Cerebellar nuclear complex (tissue), 1 donor: ENCODE data around the gene MYL3.
A peak's percentile ranks its signal among the peaks of the same experiment; 100 is the strongest.

Experiments
- DNase-seq, 2 experiments: peaks; one replicate each; lab custom pipeline; 2025; lab: John Stamatoyannopoulos, UW

The MYL3 gene

GRCh38 chr3:46899151-46900006, 36.1 kb upstream of the MYL3 start:
- no peak for DNase-seq

- no peak for DNase-seq
These were observed 35.3 kb upstream of the MYL3 start for GRCh38 chr3:46898321-46899150.

DNA sequence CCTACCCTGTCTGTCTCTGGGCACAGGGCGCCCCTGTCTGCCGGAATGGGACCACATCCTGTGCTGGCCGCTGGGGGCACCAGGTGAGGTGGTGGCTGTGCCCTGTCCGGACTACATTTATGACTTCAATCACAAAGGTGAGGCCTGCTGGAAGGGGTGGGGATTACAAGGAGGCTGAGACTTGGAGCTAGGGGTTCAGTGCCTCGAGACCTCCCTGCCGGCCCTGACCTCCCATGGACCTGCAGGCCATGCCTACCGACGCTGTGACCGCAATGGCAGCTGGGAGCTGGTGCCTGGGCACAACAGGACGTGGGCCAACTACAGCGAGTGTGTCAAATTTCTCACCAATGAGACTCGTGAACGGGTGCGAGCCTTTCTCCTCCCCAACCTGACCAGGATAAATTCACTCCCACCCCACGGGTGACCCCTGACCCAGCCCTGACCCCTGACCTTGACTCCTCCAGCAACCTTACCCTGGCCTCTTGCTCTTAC, 34.6 kb upstream of the MYL3 start:
- no peak for DNase-seq

DNA sequence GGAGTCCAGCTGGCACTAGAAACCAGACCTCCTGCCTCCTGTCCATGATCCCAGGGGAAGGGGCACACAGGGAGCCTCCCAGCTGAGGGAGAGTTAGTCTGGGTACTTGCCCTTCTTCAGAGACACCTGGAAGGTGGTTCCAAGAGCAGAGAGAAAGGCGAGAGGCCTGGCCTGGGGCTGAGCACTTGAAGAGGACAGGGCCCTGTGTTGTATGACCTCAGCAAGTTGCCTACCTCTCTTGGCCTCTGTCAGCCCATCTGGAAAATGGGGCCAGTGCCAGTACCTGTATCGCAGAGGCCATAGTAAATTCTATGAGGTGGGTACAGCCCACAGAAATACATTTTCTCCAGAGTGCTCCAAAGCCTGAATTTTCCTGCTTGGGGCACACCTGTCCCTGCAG, 33.8 kb upstream of the MYL3 start:
- DNase-seq, result no peak

DNA sequence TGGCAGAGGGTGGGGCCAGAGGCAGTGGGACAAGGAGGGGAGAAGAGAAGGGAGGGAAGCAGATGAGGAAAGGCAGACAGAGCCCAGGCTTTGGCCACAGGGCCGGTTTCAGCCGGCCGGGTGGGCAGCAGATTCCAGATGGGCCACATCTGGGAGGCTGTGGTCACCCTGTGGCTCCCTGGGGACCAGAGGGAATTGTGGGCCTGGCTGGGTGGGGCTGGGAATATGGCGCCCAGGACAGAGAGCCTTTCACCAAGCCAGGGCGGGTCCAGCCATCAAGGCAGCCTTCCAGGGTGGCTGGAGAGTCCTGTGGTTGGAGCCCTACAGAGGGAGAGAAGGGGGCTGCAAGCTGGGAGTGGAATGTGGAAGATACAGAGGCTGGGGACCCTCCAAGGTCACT, 33.1 kb upstream of the MYL3 start:
- DNase-seq, result no peak

- no peak for DNase-seq
These were observed 32.5 kb upstream of the MYL3 start for GRCh38 chr3:46895761-46896160.

- DNase-seq, result no peak
These were observed 32.0 kb upstream of the MYL3 start for GRCh38 chr3:46895204-46895660.

- no peak for DNase-seq
These were observed 31.0 kb upstream of the MYL3 start for GRCh38 chr3:46894256-46894655.

DNA sequence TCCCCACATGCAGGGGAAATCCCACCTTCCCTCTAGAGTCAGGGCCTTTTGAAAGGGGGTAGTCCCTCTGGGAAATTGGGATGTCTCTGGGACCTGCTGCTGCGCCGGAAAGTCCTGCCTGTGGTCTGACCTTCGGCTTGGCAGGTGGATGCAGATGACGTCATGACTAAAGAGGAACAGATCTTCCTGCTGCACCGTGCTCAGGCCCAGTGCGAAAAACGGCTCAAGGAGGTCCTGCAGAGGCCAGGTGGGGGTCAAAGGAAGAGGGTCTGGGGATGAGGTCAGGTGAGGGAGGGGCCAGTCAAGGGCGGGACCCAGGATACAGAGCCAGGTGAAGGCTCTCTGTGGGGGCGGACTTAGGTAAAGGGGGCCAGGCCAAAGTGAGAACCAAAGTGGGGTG, 30.5 kb upstream of the MYL3 start:
- DNase-seq, result no peak

GRCh38 chr3:46893146-46893748, 30.0 kb upstream of the MYL3 start:
- no peak for DNase-seq

GRCh38 chr3:46892285-46893145, 29.3 kb upstream of the MYL3 start:
- peak in 1 of 2 experiments; percentile 54 for DNase-seq

GRCh38 chr3:46891132-46891531, 27.9 kb upstream of the MYL3 start:
- no peak for DNase-seq

- DNase-seq, result no peak
These were observed 26.9 kb upstream of the MYL3 start for GRCh38 chr3:46890132-46890531.

- no peak for DNase-seq
These were observed 26.3 kb upstream of the MYL3 start for GRCh38 chr3:46889381-46890110.

GRCh38 chr3:46888705-46889104, 25.5 kb upstream of the MYL3 start:
- DNase-seq, result no peak

- DNase-seq, result no peak
These were observed 24.8 kb upstream of the MYL3 start for GRCh38 chr3:46887980-46888494.

DNA sequence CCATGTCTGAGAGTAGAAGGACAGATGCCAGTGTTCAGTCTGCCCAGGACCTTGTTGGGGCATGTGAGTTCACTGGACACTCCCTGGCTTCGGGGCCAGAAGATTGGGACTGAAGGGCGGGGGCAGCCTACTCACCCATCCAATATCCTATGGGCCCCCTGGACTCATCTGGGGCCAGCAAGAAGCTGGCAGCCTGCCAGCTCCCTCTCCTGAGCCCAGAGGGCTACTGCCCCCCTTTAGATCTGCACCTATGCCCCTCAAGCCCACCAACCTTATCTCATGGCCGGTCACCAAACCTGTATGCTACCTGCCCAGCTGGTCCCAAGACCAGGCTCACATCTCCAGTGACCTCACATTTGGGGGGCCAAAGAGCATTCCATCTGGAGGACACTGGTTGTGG, 22.4 kb upstream of the MYL3 start:
- DNase-seq, result no peak

- no peak for DNase-seq
These were observed 21.7 kb upstream of the MYL3 start for GRCh38 chr3:46884929-46885328.

DNA sequence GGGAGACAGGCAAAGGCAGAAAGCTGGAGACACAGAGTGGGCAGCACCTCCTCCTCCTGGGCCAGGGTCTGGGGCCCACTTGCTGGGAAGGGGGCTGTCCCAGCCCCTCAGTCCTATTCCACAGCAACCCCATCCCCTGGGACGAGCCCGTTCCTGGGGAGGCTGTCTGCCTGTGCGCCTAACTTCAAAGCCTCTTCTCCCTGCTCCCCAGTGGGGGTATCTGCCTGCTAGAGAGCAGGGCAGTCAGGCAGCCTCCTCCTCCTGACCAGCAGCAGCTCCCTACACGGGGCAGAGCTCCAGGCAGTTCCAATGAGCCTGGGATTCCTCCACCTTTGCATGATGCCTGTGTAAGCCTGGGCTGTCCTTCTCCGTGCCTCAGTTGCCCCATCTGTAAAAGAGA, 21.2 kb upstream of the MYL3 start:
- no peak for DNase-seq

DNA sequence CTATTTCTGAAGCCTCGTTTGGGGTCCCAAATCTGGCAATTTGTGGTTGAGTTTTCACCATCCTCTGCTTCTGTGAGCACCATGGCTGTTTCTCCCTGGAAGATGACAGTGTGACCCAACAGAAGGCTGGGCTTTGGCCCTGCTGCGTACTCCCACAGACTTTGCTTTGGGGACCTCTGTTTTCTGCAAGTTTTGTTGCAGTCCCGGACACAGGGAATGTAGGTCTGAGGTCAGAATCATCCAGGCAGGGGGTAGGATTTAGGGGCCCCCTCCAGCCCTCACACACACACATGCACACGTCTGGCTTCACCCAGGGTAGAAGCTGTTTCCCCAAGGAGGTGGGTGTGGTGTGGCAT, 20.6 kb upstream of the MYL3 start:
- no peak for DNase-seq
